ENCODE measurements around the gene HECTD1.
"Not testable (repeated sequence)": the region's sequence is repeated elsewhere in the genome, so short reads cannot be mapped to it uniquely, and the experiment has no call there.

GRCh38 chr14:31093884-31094839 is 113.4 kb downstream of the HECTD1 start:
- not testable (repeated sequence) for TF ChIP-seq POLR2A (IDR thresholded peaks at IDR 0.05; ENCODE audit: low read length); PBX3 (IDR thresholded peaks at IDR 0.05)
